Activated naive CD4-positive, alpha-beta T cell treated with anti-CD3 and anti-CD28 coated beads, Interleukin-2, amount 50 U/mL, for 24 hours (primary cell): ENCODE results near the gene PPP2R5C.
A peak's percentile ranks its signal among the peaks of the same experiment; 100 is the strongest.

Experiments
- H3K27ac Mint-ChIP-seq: one replicate; pipeline ENCODE4 v1.8.0; 2021; ENCODE audit warnings: mild to moderate bottlenecking, mixed read lengths
- H3K27me3 Mint-ChIP-seq: one replicate; pipeline ENCODE4 v1.8.0; 2021; ENCODE audit warnings: mixed read lengths
- H3K36me3 Mint-ChIP-seq: one replicate; pipeline ENCODE4 v1.8.0; 2021; ENCODE audit warnings: mixed read lengths
- H3K4me1 Mint-ChIP-seq: one replicate; pipeline ENCODE4 v1.8.0; 2021; ENCODE audit warnings: mixed read lengths
- H3K4me3 Mint-ChIP-seq: one replicate; pipeline ENCODE4 v1.8.0; 2021; ENCODE audit warnings: mild to moderate bottlenecking, mixed read lengths
- H3K9me3 Mint-ChIP-seq: one replicate; pipeline ENCODE4 v1.8.0; 2021; ENCODE audit warnings: mixed read lengths

PPP2R5C gene

GRCh38 chr14:101937926-101938767 lies 176.6 kb downstream of the PPP2R5C start:
- Mint-ChIP-seq H3K27ac (no peak overlapping the region), H3K4me3 (no peak overlapping the region), H3K36me3 (no peaks in the 10 kb centered on the region), H3K27me3 (peaks cover 10% of the 10 kb centered on the region), H3K9me3 (no peaks in the 10 kb centered on the region), H3K4me1 (peaks cover 3% of the 10 kb centered on the region)

- peaks cover 13% of the 10 kb centered on the region for H3K27me3 Mint-ChIP-seq
Observed at GRCh38 chr14:101939646-101940170, 178.2 kb downstream of the PPP2R5C start.

GRCh38 chr14:101944451-101944850 lies 182.9 kb downstream of the PPP2R5C start:
- Mint-ChIP-seq H3K4me1 (peaks cover 17% of the 10 kb centered on the region), H3K4me3 (no peak overlapping the region), H3K27ac (no peak overlapping the region), H3K9me3 (no peaks in the 10 kb centered on the region), H3K36me3 (no peaks in the 10 kb centered on the region), H3K27me3 (peaks cover 21% of the 10 kb centered on the region)

More at GRCh38 chr14:101939646-101940170, 178.2 kb downstream of the PPP2R5C start:
- Mint-ChIP-seq H3K9me3 (no peaks in the 10 kb centered on the region), H3K27ac (no peak overlapping the region), H3K36me3 (no peaks in the 10 kb centered on the region), H3K4me1 (peaks cover 3% of the 10 kb centered on the region), H3K4me3 (no peak overlapping the region)

GRCh38 chr14:101945171-101945570 lies 183.7 kb downstream of the PPP2R5C start:
- no peaks in the 10 kb centered on the region for H3K9me3 Mint-ChIP-seq
- H3K27me3 Mint-ChIP-seq: peaks cover 21% of the 10 kb centered on the region
- peaks cover 18% of the 10 kb centered on the region for H3K4me1 Mint-ChIP-seq
- H3K27ac Mint-ChIP-seq: no peak overlapping the region
- no peak overlapping the region for H3K4me3 Mint-ChIP-seq
- H3K36me3 Mint-ChIP-seq: no peaks in the 10 kb centered on the region

GRCh38 chr14:101947577-101947903 lies 186.0 kb downstream of the PPP2R5C start:
- H3K4me1 Mint-ChIP-seq: peaks cover 18% of the 10 kb centered on the region
- H3K27me3 Mint-ChIP-seq: peaks cover 12% of the 10 kb centered on the region
- H3K9me3 Mint-ChIP-seq: no peaks in the 10 kb centered on the region
- H3K27ac Mint-ChIP-seq: peak overlapping the region; percentile 100
- H3K36me3 Mint-ChIP-seq: no peaks in the 10 kb centered on the region
- peak overlapping the region; percentile 100 for H3K4me3 Mint-ChIP-seq

GRCh38 chr14:101947904-101948665 lies 186.6 kb downstream of the PPP2R5C start:
- Mint-ChIP-seq H3K27ac (peak overlapping the region; percentile 100), H3K4me1 (peaks cover 18% of the 10 kb centered on the region), H3K4me3 (peak overlapping the region; percentile 100), H3K36me3 (no peaks in the 10 kb centered on the region), H3K27me3 (peaks cover 11% of the 10 kb centered on the region), H3K9me3 (no peaks in the 10 kb centered on the region)

- H3K36me3 Mint-ChIP-seq: no peaks in the 10 kb centered on the region
- peak overlapping the region; percentile 100 for H3K4me3 Mint-ChIP-seq
- no peaks in the 10 kb centered on the region for H3K9me3 Mint-ChIP-seq
- peak overlapping the region; percentile 100 for H3K27ac Mint-ChIP-seq
- peaks cover 7% of the 10 kb centered on the region for H3K27me3 Mint-ChIP-seq
- H3K4me1 Mint-ChIP-seq: peaks cover 18% of the 10 kb centered on the region
Observed at GRCh38 chr14:101948666-101949216, 187.2 kb downstream of the PPP2R5C start.

- Mint-ChIP-seq H3K4me1 (peaks cover 18% of the 10 kb centered on the region), H3K9me3 (no peaks in the 10 kb centered on the region), H3K36me3 (no peaks in the 10 kb centered on the region), H3K27me3 (peaks cover 6% of the 10 kb centered on the region), H3K27ac (peak overlapping the region; percentile 17), H3K4me3 (peak overlapping the region; percentile 38)
Observed at GRCh38 chr14:101950100-101950499, 188.6 kb downstream of the PPP2R5C start.

- H3K27ac Mint-ChIP-seq: peak overlapping the region; percentile 17
- peaks cover 18% of the 10 kb centered on the region for H3K4me1 Mint-ChIP-seq
- no peaks in the 10 kb centered on the region for H3K9me3 Mint-ChIP-seq
- H3K4me3 Mint-ChIP-seq: peak overlapping the region; percentile 38
- no peaks in the 10 kb centered on the region for H3K36me3 Mint-ChIP-seq
- H3K27me3 Mint-ChIP-seq: peaks cover 3% of the 10 kb centered on the region
Observed at GRCh38 chr14:101950516-101951215, 189.2 kb downstream of the PPP2R5C start.

- no peaks in the 10 kb centered on the region for H3K9me3 Mint-ChIP-seq
- H3K27ac Mint-ChIP-seq: no peak overlapping the region
- H3K27me3 Mint-ChIP-seq: no peaks in the 10 kb centered on the region
- H3K4me1 Mint-ChIP-seq: peaks cover 10% of the 10 kb centered on the region
- no peak overlapping the region for H3K4me3 Mint-ChIP-seq
- no peaks in the 10 kb centered on the region for H3K36me3 Mint-ChIP-seq
Observed at GRCh38 chr14:101953151-101953550, 191.6 kb downstream of the PPP2R5C start.

GRCh38 chr14:101954501-101954900 lies 193.0 kb downstream of the PPP2R5C start:
- Mint-ChIP-seq H3K4me3 (no peak overlapping the region), H3K36me3 (no peaks in the 10 kb centered on the region), H3K4me1 (peaks cover under 1% of the 10 kb centered on the region), H3K9me3 (no peaks in the 10 kb centered on the region), H3K27me3 (no peaks in the 10 kb centered on the region), H3K27ac (no peak overlapping the region)

GRCh38 chr14:101955695-101956161 lies 194.2 kb downstream of the PPP2R5C start:
- H3K36me3 Mint-ChIP-seq: no peaks in the 10 kb centered on the region
- H3K9me3 Mint-ChIP-seq: no peaks in the 10 kb centered on the region
- H3K27ac Mint-ChIP-seq: no peak overlapping the region
- no peak overlapping the region for H3K4me3 Mint-ChIP-seq
- no peaks in the 10 kb centered on the region for H3K27me3 Mint-ChIP-seq
- H3K4me1 Mint-ChIP-seq: peaks cover 8% of the 10 kb centered on the region

GRCh38 chr14:101956179-101956885 lies 194.8 kb downstream of the PPP2R5C start:
- Mint-ChIP-seq H3K27ac (no peak overlapping the region), H3K4me3 (no peak overlapping the region), H3K27me3 (no peaks in the 10 kb centered on the region), H3K4me1 (peaks cover 12% of the 10 kb centered on the region), H3K36me3 (no peaks in the 10 kb centered on the region), H3K9me3 (no peaks in the 10 kb centered on the region)

GRCh38 chr14:101957406-101958234 lies 196.1 kb downstream of the PPP2R5C start:
- Mint-ChIP-seq H3K27me3 (no peaks in the 10 kb centered on the region), H3K36me3 (no peaks in the 10 kb centered on the region), H3K27ac (no peak overlapping the region), H3K4me3 (no peak overlapping the region), H3K9me3 (no peaks in the 10 kb centered on the region), H3K4me1 (peaks cover 12% of the 10 kb centered on the region)
